Measurements from ENCODE around the gene CXCL12.

Gene CXCL12

DNA sequence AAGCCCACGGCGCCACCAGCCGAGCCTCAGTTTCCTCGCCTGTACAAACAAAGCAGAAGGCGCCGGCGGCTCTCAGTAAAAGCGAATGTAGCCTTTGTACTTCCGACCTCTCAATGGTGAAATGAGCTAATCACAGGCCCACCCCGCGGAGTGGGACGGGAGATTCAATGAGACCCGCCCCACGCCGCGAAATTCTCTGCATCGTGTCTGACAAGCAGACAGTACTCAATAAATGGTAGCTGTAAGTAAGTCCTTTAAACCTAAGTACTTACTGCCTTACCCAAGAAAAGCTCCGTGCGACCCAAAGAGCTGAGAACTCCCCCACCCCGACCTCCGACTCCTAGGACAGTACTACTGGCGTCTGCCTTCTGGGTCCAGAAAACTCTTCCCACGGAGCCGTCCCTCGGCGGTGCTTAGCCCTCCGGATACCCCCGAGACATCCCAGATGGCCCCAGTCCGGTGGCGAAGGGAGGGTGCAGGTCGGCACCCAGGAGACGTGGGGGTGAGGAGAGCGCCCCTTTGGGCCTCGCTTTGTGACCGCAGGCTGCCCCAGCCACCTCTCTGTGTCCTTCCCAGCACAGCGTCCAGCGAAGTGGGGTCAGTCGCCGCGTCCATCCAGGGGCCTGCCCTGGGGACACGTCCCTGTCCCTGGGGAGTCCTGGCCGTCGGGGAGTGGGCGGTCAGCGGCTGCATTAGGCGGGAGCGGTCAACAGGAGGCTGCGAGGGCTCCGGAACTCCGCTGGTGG lies 972 bp upstream of the CXCL12 start:
- DNase-seq (ENCODE audit: low read depth, low spot score) = peak; percentile 15

DNA sequence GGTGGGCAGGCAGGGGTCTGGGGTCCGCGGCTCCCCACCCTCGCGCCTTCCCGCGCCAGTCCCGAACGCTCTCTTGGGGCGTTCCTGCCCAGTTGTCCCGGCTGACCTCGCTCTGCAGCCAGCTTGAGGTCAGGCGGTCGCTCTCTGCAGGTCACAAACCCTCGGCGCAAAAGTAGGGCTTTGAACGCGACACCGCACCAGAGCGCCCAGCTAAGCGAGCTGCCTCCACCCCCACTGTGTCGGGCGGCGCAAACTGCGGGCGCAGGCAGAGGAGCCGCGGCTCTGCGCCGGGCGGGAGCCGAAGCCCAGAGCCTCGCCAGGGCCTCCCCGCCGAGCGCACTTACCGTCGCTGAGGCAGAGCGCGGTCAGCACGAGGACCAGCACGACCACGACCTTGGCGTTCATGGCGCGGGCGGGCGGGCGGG lies 284 bp downstream of the CXCL12 start:
- peak; percentile 66 for DNase-seq (ENCODE audit: low read depth, low spot score)

DNA sequence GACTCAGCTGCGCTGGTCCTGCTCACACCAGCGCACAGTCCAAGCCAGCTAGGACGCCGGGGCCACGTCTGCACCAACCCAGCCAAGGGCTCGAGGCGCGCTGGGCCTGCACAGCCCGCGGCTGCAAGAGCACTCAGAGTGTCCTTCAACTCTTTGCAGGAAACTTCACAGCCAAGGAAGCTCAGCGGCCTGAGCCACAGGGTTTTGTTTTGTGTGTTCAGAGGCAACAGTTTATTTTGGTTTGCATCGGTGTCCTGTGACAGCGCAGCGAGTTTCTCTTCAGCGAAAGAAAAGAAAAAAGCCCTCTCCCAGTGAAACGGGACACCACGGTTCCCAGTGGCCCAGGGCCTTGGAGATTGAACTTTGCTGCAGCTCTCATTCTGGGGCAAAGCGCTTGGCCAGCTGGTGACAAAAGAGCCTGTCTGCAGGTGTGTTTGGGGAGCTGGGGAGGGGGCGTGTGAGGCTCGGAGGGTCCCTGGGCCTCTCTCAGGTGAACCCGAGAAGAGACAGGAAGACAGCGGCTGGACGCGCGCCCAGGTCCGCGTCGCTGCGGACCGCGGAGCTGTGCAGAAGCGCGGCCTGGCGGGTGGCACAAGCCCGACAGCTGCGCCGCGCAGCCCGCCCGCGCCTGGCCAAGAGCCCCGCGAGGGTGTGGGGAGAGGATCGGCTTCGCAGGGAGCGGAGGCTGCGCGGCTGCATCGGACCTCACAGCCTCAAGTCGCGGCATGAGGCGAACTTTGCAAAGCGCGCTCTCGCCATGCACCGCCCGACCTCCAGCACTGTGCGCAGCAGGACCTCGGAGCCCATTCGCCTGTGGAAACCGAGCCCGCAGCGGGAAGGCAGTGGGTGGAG lies 922 bp downstream of the CXCL12 start:
- peak; percentile 73 for DNase-seq (ENCODE audit: low read depth, low spot score)

DNA sequence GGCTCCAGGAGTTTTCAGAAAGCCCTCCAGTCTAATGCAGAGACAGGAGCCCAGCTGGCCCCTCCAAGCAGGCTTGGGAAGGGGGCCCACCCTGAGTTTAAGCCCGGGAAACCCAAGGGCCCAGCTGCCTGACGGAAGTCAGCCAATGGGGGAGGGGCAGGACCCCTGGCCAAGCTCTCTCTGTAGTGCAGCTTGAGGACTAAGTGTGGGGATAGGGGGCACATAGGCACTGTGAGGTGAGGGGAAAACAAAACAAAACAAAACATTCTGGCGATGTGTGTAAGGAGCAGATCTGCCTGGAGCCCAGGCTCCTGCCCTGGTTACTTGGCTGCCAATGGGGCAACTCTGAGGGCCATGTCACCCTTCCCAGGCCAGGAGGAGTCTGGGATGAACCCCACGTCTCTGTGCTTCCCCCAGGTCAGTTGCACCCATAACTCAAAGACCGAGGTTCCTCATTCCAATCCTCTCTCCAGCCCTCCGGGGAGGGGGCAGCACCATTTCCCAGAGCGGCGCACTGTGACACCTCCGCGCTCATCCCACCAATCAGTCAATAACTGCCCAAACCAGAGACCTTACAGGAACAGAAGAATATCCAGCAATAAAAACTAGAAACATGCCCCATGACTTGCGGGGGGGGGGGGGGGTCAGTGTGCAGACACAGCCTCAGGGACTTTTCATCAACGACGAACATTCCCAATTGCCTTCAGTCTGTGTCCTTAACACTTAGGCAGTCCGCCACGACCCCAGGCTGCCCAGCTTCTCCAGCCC lies 1.7 kb downstream of the CXCL12 start:
- DNase-seq (ENCODE audit: low read depth, low spot score) = no peak

DNA sequence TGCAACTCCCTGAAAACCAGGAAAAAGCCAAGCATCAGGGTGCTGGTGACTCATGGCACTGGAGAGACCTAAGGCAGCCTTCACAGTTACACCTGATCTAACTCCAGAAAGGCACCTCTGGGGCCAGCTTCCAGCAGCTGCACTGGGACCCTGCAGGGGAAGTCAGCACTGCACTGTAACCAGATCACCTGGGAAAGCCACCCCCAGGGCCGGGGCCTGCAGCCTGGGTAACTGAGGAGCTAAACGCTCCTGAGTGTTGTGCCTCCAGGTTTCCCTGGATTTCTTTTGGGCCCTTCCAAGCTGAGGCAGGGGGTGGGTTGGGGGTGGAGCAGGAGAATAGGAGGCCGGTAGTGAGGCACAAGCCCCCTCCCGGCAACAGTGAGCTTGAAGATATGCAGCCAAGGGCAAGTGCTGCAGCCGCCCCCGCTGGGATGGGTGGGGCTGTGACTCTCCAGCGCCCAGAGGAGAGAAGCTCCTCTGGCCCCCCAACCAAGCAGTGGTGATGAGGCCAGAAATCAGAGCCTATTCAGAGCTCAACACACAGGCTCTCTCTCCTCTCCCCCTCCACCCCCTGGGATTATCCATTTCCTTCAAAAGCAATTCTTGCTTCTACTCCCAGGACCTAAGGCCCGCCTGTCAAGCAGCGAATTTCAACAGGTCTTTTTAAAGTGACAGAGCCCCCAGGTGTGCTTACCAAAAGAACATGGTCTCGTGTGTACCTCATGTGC lies 2.6 kb downstream of the CXCL12 start:
- peak; percentile 5 for DNase-seq (ENCODE audit: low read depth, low spot score)

DNA sequence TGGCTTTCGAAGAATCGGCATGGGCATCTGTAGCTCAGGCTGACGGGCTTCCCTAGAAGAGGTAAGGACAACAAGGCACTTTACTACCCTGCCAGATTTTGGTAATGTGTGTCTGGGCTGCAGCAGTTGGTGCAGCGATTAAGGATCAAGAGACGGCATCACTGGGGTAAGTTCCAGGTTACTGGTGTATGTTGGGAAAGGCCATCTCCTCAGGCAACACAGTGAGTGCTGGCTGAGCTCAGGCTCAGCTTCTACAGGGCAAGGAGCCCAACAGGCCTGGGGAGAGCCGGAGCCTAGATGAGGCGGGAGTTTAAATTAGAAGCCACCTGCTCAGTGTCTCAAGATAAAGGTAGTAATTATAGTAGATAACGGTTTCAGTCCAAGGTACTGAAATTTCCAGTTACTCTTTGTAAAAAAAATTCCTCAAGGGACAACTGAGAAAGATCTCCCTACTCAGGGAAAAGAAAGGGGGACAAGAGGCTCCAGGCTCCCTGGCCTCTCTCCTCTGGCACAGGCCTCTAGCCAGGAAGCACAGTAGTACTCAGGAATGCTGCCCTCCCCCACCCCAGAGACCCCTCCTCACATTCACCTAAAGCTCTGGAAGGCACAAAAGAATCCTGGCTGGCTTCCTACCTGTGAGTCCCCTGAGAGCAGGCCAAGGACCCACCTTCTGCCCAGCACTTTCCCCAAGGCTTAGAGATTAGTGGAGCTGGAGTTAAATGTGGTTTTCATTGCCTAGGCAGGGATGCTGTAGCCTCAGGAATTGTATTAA lies 3.9 kb downstream of the CXCL12 start:
- DNase-seq (ENCODE audit: low read depth, low spot score) = no peak

DNA sequence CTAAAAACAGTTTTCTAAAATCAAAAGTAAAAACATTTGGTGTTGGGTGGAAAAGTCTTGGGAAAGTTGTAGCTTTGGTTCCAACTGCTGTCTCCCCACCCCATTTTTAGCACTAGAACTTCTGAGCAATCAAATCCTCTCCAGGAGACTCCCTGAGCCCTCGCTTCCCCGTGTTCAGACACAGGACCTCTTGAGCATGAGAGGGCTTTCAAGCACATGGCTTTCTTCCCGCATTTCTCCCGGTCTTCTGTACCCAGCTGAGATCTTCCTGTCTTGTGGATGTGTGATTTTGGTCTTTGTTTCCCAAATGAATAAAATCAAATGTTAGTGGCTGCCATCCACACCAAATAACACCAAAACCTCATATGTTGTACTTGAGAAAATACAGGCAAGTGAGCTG lies 5.0 kb downstream of the CXCL12 start:
- no peak for DNase-seq (ENCODE audit: low read depth, low spot score)

DNA sequence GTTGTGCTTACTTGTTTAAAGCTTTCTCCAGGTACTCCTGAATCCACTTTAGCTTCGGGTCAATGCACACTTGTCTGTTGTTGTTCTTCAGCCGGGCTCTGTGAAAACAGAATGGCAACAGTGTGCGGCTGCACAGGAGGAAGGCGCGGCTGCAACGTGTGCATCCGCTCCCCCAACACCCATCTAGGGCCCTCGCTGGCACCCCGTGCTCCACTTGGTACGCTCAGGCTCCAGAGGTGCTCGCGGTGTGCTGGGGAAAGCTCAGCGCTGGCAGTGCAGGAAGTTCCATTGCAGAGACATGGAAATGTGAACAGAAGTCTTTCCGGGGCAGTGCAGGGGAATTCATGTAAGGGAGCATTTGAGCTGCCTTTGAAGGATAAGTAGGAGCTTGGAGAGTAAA lies 6.3 kb downstream of the CXCL12 start:
- DNase-seq (ENCODE audit: low read depth, low spot score) = no peak

DNA sequence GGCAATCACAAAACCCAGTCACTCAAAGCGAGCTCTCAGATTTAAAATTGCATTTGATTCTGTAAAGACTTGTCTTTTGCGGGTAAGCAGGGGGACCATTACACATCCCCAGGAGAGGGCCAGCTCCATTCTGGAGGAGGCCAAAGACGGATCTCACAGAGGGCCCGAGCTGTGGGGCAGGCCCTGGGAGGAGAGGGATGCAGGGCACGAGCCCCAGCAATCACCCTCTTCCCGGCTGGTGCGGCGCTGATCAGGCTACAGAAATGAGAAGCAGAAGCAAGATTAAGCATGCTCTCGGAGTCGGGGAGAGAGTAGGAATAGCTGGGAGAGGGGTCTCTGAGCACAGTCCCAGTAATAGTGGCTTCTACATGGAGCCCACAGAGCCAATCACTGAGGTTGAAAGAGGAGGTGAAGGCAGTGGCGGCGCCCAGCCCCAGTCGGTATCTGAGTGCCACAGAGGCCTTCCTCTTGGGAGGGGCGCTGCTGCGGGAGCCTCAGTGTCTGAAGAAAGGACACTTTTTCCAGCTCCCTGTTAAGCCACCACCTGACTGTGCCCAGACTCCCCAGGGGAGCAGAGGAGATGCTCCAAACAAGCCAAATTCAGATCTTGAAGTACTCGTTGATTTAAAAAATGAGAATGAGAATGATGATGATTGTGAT lies 7.1 kb downstream of the CXCL12 start:
- DNase-seq (ENCODE audit: low read depth, low spot score) = no peak

DNA sequence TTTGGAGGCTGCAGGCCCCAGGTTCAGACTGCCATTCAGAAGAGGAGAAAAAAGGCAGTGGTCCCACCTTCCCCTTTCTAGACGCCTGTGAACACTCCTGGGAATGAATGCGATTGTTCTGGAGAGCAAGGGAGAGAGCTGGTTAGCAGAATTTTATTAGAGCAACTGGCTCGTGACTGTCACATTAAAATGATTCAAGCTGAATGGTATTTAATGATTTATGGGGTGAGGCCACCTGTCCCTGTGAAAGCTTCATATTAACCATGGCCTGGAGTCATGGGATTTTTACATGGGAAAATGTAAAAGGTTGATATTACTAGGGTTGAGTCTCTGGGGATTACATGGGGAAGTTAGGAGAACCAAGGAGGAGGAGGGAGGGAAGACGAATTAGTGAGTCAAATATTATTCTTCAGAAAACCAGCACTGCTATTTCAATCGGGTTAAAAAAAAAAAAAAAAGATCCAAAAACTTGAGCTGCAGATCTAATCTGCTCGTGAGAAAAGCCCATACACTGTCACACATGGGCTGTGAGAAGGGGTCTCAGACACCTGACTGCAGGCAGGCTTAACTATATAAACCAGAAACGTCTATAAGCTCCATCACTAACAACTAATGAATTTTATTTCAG lies 8.3 kb downstream of the CXCL12 start:
- no peak for DNase-seq (ENCODE audit: low read depth, low spot score)

DNA sequence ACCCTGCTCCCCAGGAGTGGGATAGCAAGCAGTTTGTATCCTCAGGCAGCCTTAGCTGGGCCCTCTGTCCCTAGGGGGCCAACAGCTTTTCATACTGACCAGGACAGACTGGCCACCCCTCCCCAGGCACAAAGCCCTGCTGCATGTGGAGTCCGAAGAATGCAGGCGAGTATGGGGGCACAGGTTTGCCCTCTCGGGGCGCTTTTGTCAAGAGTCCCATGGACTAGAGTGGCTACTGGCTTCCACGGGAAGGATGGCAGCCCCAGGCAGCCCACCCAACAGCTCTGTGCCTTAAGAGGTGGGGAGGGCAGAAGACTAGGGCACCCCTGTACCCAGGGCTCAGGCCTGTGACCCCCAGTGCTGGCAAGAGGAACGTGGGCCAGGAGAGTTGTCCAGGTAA lies 10.7 kb downstream of the CXCL12 start:
- no peak for DNase-seq (ENCODE audit: low read depth, low spot score)

DNA sequence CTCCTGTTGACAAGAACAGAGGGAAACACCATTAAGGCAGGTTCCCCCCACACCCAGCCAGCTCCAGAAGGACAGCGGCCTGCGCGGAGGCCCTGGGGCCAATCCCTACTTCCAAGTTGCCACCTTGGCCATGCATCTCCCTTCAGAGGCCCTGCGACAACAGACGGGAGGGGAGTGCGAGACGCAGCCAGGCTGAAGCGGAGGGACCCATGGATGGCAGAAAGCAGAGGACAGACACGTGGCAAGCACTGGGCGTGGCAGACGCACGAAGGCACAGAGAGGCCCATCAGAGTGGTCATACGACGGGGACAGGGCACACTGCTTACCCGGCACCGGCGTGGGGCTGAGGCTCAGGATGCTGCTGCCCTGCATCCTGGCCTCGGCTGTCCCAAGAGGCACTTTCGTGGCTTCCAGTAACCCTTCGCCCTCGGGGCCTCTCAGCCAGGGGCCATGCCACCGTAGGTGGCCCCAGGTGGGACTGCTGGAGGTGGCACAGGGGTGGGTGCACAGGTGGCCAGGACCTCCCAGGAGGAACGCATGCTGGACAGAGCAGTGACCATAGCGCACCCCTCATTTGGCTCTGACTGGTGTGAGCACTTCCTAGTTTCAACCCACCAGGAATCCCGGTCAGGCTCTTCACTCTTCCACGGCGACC lies 11.4 kb downstream of the CXCL12 start:
- no peak for DNase-seq (ENCODE audit: low read depth, low spot score)

DNA sequence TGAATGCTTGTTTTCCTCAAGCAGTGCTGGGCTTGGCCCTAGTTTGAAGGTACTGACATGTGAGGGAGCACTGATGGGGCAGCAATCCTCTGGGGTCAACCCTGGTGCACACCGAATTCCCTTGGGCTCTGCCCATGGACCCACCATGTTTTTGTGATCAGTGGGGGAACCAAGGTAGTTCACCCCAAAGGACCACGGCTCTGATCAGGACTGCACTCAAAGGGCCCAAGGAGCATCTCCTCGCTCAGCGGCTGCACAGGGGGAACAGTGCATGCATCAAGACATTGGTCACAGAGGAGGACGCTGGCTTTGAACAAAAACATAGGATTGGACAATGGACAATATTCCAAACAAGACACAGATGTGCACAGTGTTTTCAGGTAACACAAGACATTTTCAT lies 12.7 kb downstream of the CXCL12 start:
- no peak for DNase-seq (ENCODE audit: low read depth, low spot score)

DNA sequence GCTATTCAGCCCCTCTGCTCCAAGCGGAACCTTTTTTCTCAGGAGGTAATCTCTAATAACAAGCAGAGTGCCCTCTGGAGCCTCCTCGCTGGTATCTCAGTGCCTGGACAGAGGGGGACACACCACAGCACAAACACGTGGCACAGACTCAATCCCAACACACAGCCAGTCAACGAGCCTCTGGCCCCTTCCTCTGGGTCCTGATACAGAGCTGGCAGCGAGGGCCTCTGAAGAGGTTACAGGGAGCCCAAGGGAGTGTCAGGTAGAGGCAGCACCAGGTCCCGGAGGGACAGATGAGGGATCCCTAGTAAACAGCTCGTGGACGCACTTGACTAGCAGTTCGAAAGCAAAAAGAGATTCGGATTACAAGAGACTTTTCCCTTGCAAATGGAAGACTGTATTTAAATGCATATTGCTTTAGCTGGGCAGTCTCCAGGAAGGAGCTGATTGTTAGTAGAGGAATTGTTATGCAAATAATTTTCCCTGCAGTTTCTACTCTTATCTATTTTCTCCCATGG lies 14.1 kb downstream of the CXCL12 start:
- peak; percentile 11 for DNase-seq (ENCODE audit: low read depth, low spot score)

DNA sequence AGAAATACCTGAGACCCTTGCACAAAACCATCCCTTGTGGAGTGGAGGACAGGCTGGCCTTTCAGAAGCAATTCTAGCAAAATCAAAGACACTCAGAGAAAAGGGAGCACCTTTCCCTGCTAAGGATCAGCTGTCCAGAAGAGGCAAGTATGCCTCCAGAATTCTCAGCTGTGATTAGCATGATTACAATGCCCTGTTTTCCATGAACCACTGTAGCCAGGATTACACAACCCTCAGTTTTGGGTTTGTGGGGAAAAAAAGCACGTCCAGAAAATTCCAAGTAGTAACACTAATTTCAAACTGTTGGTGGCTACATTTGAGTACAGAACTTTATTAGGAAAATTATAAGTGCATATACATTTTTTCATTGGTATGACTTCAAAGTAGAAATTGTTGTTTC lies 15.0 kb downstream of the CXCL12 start:
- no peak for DNase-seq (ENCODE audit: low read depth, low spot score)

DNA sequence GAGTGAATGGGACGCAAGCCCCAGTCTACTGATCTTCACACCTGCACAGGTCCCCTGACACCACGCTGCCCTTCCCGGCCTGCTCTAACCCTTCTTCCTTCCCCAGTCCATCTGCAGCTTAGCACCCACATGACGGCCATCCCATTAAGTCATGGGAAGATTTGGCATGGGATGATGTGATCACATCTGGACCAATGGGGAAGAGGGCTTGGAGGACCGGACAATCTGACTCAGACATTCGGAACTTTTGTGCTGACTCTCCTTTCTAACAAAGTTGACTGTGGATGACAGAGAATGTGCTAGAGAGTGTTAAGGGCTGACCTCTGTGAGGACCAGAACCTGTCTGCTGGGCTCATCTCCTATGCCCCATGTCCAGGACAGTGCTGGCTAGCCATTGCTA lies 15.6 kb downstream of the CXCL12 start:
- no peak for DNase-seq (ENCODE audit: low read depth, low spot score)

DNA sequence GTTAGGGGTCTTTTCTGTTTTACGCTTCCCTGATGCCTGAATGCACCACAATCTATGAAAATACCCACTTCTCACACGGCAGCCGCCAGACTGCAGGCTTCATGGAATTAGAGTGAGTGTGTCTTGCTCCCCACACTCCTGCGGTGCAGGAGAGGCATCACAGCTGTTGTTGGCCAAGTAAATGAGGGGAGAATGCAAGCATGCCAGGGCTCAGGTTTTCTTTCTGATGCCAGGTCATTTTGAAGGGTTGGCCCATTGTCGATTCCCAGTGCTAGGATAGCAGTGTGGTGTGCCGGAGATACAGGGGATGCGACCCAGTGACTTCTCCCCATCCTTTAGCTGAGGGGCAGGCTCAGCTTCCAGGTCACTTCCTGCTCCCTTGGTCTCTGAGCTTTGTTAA lies 16.3 kb downstream of the CXCL12 start:
- no peak for DNase-seq (ENCODE audit: low read depth, low spot score)

DNA sequence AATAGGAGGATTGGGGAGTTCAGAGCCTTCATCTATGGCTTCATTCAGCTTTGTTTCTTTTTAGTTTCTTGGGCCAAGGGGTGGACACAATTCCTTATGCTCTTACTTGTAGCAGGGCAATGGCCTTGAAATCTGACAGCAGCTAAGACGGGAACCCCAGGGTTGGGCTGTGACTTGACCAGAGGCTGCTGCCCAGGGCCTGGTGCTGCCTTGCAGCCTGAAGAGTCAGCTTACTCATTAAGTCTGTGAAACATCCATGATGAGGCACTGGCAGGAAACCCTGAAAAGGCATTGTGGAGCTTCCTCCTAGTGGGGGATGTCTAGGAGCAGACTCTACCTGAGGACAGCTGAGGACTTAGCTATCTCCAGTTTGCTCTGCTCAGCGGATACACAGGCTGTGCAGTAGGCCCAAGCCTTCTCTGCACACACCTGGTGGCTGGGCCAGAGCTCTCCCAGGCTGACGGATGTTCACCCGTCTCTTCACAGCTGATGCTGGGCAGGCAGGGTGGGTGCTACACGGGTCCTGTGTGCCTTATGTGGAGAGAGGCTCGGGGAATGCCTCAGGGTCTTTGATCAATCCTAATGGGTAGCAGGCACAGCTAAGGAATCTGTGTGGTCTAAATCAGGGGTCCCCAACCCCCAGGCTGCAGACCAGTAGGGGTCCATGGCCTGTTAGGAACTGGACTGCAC lies 17.8 kb downstream of the CXCL12 start:
- DNase-seq (ENCODE audit: low read depth, low spot score) = no peak

DNA sequence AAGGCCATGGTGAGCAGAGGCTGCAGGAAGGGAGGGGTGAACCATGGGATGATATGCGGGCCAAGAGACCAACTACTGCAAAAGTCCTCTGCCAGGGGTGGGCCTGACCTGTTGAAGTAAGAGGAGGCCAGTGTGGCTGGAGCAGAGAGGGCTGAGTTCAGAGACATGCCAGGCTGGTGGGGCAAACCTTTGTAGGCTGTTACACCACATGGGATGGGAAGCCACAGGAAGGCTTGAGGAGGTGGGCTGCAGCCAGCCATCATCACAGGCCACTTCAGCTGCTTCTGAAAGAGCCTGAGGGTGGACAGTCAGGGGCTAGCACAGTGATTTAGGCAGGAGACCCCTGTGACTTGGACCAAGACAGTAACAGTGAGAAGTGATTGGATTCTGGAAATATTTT lies 20.3 kb downstream of the CXCL12 start:
- DNase-seq (ENCODE audit: low read depth, low spot score) = no peak
